ENCODE data around the gene PRPF40B. TPM values are rescaled to one million over a fixed set of nuclear protein-coding genes. Genes with fewer than 3 reads are reported as not detected.

PRPF40B gene
- total RNA-seq, 4 donors from 2014 or later: 15.6 to 22.2 (median 17.5) TPM

GRCh38 chr12:49582850-49583249, 40.5 kb upstream of the PRPF40B start:
- TF ChIP-seq CTCF (IDR thresholded peaks at IDR 0.05): no peak
- TF ChIP-seq POLR2A (IDR thresholded peaks at IDR 0.05): no peak
- DNase-seq (ENCODE audit: low spot score in 2 of 2): peak in 1 of 2 donors; percentile 10
- intact Hi-C loops (cut with DNase I; ENCODE audit: low total_unique reads): no loop called here
- 70 to 71% methylated on average over 4 of the region's 4 CpGs for WGBS, 2 donors
- no peak overlapping the region for H3K4me3 ChIP-seq (ENCODE audit: low read depth, poor library complexity, severe bottlenecking)

GRCh38 chr12:49583366-49584094, 39.8 kb upstream of the PRPF40B start:
- DNase-seq (ENCODE audit: low spot score in 2 of 2): peak in 1 of 2 donors; percentile 52
- 72 to 84% methylated on average over 13 of the region's 13 CpGs for WGBS, 2 donors
- no peak for TF ChIP-seq CTCF (IDR thresholded peaks at IDR 0.05)
- no peak for TF ChIP-seq POLR2A (IDR thresholded peaks at IDR 0.05)
- H3K4me3 ChIP-seq (ENCODE audit: low read depth, poor library complexity, severe bottlenecking): no peak overlapping the region
- intact Hi-C loops (cut with DNase I; ENCODE audit: low total_unique reads): no loop called here

GRCh38 chr12:49584591-49584990, 38.8 kb upstream of the PRPF40B start:
- DNase-seq (ENCODE audit: low spot score in 2 of 2): peak in 1 of 2 donors; percentile 50
- no peak for TF ChIP-seq POLR2A (IDR thresholded peaks at IDR 0.05)
- intact Hi-C loops (cut with DNase I; ENCODE audit: low total_unique reads): no loop called here
- no peak overlapping the region for H3K4me3 ChIP-seq (ENCODE audit: low read depth, poor library complexity, severe bottlenecking)
- 77 to 81% methylated on average over 7 of the region's 7 CpGs for WGBS, 2 donors

GRCh38 chr12:49585477-49586459, 37.6 kb upstream of the PRPF40B start:
- intact Hi-C loops (cut with DNase I; ENCODE audit: low total_unique reads): no loop called here
- peak in 1 of 2 donors; percentile 79 for DNase-seq (ENCODE audit: low spot score in 2 of 2)
- TF ChIP-seq CTCF (IDR thresholded peaks at IDR 0.05): no peak
- TF ChIP-seq POLR2A (IDR thresholded peaks at IDR 0.05): no peak
- H3K4me3 ChIP-seq (ENCODE audit: low read depth, poor library complexity, severe bottlenecking): no peak overlapping the region
- WGBS, 2 donors: 89 to 90% methylated on average over 15 to 16 of the region's 16 CpGs

- 88 to 94% methylated on average over 11 of the region's 11 CpGs for WGBS, 2 donors
- intact Hi-C loops (cut with DNase I; ENCODE audit: low total_unique reads): no loop called here
- TF ChIP-seq CTCF (IDR thresholded peaks at IDR 0.05) (no peak), POLR2A (IDR thresholded peaks at IDR 0.05) (no peak)
- DNase-seq (ENCODE audit: low spot score in 2 of 2): peak in 1 of 2 donors; percentile 49
- no peak overlapping the region for H3K4me3 ChIP-seq (ENCODE audit: low read depth, poor library complexity, severe bottlenecking)
Observed at GRCh38 chr12:49587174-49587908, 36.0 kb upstream of the PRPF40B start.

Measured in lower leg skin (tissue), 4 donors.